Measurements from ENCODE around the gene FMO3.

Gene FMO3

GRCh38 chr1:171090604-171091003, at the start of gene FMO3:
TSS of gene FMO3 (plus strand) at chr1:171090905. CDS start at chr1:171092659, 1,754 bp downstream.
- Mint-ChIP-seq H3K36me3 (no peaks in the 10 kb centered on the region), H3K27ac (no peak within 1 kb of the TSS), H3K9me3 (no peaks in the 10 kb centered on the region), H3K4me3 (no peak within 1 kb of the TSS), H3K4me1 (no peaks in the 10 kb centered on the region)
- ATAC-seq: no peak
- no peak for DNase-seq (ENCODE audit: low spot score in 2 of 2)

DNA sequence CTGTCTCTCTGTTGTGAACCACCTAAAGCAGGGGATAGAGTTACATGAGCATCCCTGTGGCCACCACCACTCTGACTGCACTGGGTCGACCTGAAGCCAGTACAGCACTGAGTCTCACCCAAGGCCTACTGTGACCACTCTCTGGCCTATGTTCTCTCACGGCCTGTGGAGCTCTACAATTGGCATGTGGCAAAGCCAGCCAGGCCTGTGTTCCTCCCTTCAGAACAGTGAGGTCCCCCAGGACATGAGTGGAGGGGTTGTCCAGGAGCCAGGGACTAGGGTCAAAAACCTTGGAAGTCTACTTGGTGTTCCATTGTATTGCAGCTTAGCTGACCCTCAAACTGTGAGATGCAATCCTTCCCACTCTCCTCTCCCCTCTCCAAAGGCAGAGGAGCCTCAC, 42.7 kb upstream of the FMO3 start:
- no peaks in the 10 kb centered on the region for H3K4me1 Mint-ChIP-seq
- no peak overlapping the region for H3K27ac Mint-ChIP-seq
- H3K9me3 Mint-ChIP-seq: peaks cover 24% of the 10 kb centered on the region
- DNase-seq (ENCODE audit: low spot score in 2 of 2) (no peak), ATAC-seq (peak; percentile 11)
- no peak overlapping the region for H3K4me3 Mint-ChIP-seq
- H3K36me3 Mint-ChIP-seq: no peaks in the 10 kb centered on the region

GRCh38 chr1:171052977-171053376, 37.7 kb upstream of the FMO3 start:
- no peak overlapping the region for H3K4me3 Mint-ChIP-seq
- peaks cover 3% of the 10 kb centered on the region for H3K9me3 Mint-ChIP-seq
- ATAC-seq (no peak), DNase-seq (ENCODE audit: low spot score in 2 of 2) (no peak)
- H3K36me3 Mint-ChIP-seq: no peaks in the 10 kb centered on the region
- H3K4me1 Mint-ChIP-seq: no peaks in the 10 kb centered on the region
- H3K27ac Mint-ChIP-seq: no peak overlapping the region

DNA sequence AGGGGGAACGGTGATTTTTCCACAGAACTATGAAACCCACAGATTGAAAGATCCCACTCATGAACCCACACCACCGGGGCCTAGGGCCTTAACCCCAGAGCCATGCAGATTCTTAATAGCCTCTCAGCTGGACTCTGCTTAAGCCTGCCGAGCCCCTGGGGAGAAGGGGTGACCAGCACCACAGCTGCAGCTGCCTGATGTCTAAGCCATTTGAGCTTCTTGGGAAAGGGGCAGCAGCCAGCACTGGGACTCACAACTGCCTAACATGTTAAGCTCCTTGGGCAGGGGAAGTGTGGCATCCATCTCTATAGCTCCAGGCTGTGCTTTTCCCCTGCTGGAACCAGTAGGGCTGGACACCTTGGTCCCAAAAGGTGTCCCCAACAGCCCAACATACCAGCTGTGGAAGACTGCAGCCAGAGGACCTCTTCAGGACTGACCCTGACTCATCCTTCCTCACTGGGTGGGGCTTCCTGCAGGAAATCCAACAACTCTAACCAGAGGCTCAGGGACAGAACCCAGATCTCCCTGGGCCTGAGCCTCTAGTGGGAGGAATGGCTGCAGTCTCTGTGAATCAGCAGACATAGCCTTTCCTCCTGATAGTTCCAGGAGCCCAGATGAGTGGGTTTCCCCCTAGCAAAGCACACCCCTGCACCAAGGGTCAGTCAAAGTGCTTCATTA, 34.6 kb upstream of the FMO3 start:
- Mint-ChIP-seq H3K36me3 (no peaks in the 10 kb centered on the region), H3K9me3 (no peaks in the 10 kb centered on the region), H3K27ac (no peak overlapping the region), H3K4me3 (no peak overlapping the region), H3K4me1 (no peaks in the 10 kb centered on the region)
- ATAC-seq: no peak
- DNase-seq (ENCODE audit: low spot score in 2 of 2): no peak

DNA sequence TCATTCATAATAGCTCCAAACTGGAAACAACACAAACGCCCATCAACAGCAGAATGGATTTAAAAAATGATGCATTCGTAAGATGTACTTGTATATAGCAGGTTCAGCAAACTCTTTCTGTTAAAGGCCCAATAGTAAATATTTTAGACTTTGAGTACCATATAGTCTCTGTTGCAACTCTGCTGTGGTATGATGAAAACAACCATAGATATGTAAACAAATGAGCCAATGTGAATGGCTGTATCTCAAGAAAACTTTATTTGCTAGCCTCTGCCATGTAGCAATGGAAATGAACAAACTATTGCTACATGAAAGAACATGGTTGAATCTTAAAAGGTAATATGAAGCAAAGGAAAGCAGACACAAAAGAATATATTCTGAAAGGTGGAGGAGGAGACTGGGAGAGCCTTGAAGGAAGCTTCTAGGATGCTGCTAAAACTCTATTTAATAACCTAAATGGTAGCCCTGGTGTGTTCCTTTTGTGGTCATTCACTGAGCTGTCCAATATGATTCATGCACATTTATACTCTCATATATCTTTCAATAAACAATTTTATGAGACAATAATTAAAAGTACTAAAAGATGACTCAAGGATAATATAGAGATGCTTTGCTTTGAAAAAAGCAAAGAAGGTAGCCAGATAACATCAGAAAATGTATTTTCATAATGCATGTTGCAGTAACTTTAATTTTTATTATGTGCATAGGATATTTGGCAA, 29.1 kb upstream of the FMO3 start:
- Mint-ChIP-seq H3K27ac (no peak overlapping the region), H3K4me3 (no peak overlapping the region), H3K9me3 (no peaks in the 10 kb centered on the region), H3K4me1 (no peaks in the 10 kb centered on the region), H3K36me3 (no peaks in the 10 kb centered on the region)
- ATAC-seq (no peak), DNase-seq (ENCODE audit: low spot score in 2 of 2) (no peak)

- DNase-seq (ENCODE audit: low spot score in 2 of 2) (no peak), ATAC-seq (no peak)
- Mint-ChIP-seq H3K4me1 (no peaks in the 10 kb centered on the region), H3K9me3 (no peaks in the 10 kb centered on the region), H3K27ac (no peak overlapping the region), H3K4me3 (no peak overlapping the region), H3K36me3 (no peaks in the 10 kb centered on the region)
Measured at GRCh38 chr1:171062902-171063301, 27.8 kb upstream of the FMO3 start.

GRCh38 chr1:171075041-171075440, 15.7 kb upstream of the FMO3 start:
- ATAC-seq (no peak), DNase-seq (ENCODE audit: low spot score in 2 of 2) (no peak)
- Mint-ChIP-seq H3K27ac (no peak overlapping the region), H3K4me1 (no peaks in the 10 kb centered on the region), H3K36me3 (no peaks in the 10 kb centered on the region), H3K4me3 (no peak overlapping the region), H3K9me3 (no peaks in the 10 kb centered on the region)

DNA sequence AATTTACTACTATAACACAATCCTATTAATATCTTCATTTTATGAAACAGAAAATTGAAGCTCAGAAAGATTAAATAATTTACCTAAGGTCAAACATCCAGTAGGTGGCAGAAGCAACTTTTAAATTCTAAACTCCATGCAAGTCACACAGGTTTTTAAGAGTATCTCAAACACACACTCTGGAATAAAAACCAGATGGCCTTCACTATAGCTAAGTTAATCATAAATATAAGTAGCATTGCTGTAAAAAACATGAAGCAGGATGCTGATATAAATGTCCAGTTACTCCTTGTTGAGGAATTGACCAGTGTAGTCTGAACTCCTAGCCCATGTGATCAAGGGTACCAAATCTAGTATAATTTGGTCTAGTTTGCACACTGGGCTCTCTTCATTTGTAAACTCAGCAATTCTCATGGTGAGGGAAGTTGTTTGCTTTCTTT, 9.4 kb upstream of the FMO3 start:
- Mint-ChIP-seq H3K27ac (no peak overlapping the region), H3K9me3 (no peaks in the 10 kb centered on the region), H3K36me3 (no peaks in the 10 kb centered on the region), H3K4me1 (no peaks in the 10 kb centered on the region), H3K4me3 (no peak overlapping the region)
- DNase-seq (ENCODE audit: low spot score in 2 of 2): no peak
- no peak for ATAC-seq

- Mint-ChIP-seq H3K4me1 (no peaks in the 10 kb centered on the region), H3K9me3 (no peaks in the 10 kb centered on the region), H3K4me3 (no peak overlapping the region), H3K36me3 (no peaks in the 10 kb centered on the region), H3K27ac (no peak overlapping the region)
- DNase-seq (ENCODE audit: low spot score in 2 of 2): no peak
- no peak for ATAC-seq
Measured at GRCh38 chr1:171081763-171082201, 8.9 kb upstream of the FMO3 start.

GRCh38 chr1:171082606-171083005, 8.1 kb upstream of the FMO3 start:
- Mint-ChIP-seq H3K9me3 (no peaks in the 10 kb centered on the region), H3K36me3 (no peaks in the 10 kb centered on the region), H3K4me1 (no peaks in the 10 kb centered on the region), H3K4me3 (no peak overlapping the region), H3K27ac (no peak overlapping the region)
- ATAC-seq: no peak
- DNase-seq (ENCODE audit: low spot score in 2 of 2): no peak

- no peaks in the 10 kb centered on the region for H3K9me3 Mint-ChIP-seq
- no peak overlapping the region for H3K27ac Mint-ChIP-seq
- no peak for DNase-seq (ENCODE audit: low spot score in 2 of 2)
- H3K4me3 Mint-ChIP-seq: no peak overlapping the region
- no peaks in the 10 kb centered on the region for H3K36me3 Mint-ChIP-seq
- ATAC-seq: no peak
- H3K4me1 Mint-ChIP-seq: no peaks in the 10 kb centered on the region
Measured at GRCh38 chr1:171083222-171083621, 7.5 kb upstream of the FMO3 start.

- Mint-ChIP-seq H3K4me3 (no peak overlapping the region), H3K4me1 (no peaks in the 10 kb centered on the region), H3K27ac (no peak overlapping the region), H3K36me3 (no peaks in the 10 kb centered on the region), H3K9me3 (no peaks in the 10 kb centered on the region)
- DNase-seq (ENCODE audit: low spot score in 2 of 2) (no peak), ATAC-seq (no peak)
Measured at GRCh38 chr1:171084091-171084490, 6.6 kb upstream of the FMO3 start.

GRCh38 chr1:171084870-171085269, 5.8 kb upstream of the FMO3 start:
- no peaks in the 10 kb centered on the region for H3K36me3 Mint-ChIP-seq
- no peak overlapping the region for H3K4me3 Mint-ChIP-seq
- ATAC-seq (no peak), DNase-seq (ENCODE audit: low spot score in 2 of 2) (no peak)
- no peaks in the 10 kb centered on the region for H3K9me3 Mint-ChIP-seq
- H3K4me1 Mint-ChIP-seq: no peaks in the 10 kb centered on the region
- no peak overlapping the region for H3K27ac Mint-ChIP-seq

GRCh38 chr1:171087896-171088295, 2.8 kb upstream of the FMO3 start:
- no peak overlapping the region for H3K27ac Mint-ChIP-seq
- DNase-seq (ENCODE audit: low spot score in 2 of 2): no peak
- no peak for ATAC-seq
- no peaks in the 10 kb centered on the region for H3K9me3 Mint-ChIP-seq
- H3K4me1 Mint-ChIP-seq: no peaks in the 10 kb centered on the region
- H3K36me3 Mint-ChIP-seq: no peaks in the 10 kb centered on the region
- H3K4me3 Mint-ChIP-seq: no peak overlapping the region

- Mint-ChIP-seq H3K4me3 (no peak overlapping the region), H3K27ac (no peak overlapping the region), H3K36me3 (no peaks in the 10 kb centered on the region), H3K9me3 (no peaks in the 10 kb centered on the region), H3K4me1 (no peaks in the 10 kb centered on the region)
- DNase-seq (ENCODE audit: low spot score in 2 of 2) (no peak), ATAC-seq (no peak)
Measured at GRCh38 chr1:171103862-171104261, 13.2 kb downstream of the FMO3 start.

DNA sequence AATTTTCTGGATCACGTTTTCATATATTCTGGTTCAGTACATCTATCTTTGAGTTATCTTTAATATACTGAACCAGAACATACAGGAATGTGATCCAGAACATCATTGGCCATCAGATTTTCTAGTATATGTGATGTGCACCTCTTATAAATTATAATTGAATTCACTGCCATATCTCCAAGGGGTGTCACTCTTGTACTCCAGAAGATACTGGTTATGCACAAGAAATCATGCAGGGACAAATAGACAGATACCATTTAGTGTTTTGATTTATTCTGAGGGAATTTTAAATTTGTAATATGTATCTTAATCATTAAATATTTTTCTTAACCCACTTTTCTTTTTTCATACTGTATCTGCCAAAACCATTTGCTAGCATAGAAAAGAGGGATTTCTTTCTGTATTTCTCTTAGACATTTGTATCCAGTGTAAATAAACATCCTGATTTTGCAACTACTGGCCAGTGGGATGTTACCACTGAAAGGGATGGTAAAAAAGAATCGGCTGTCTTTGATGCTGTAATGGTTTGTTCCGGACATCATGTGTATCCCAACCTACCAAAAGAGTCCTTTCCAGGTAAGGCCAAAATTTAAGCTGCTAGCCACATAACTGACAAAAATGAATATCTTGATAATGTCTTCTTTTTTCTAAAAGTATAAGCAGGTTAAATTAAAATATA, 16.7 kb downstream of the FMO3 start:
- Mint-ChIP-seq H3K36me3 (no peaks in the 10 kb centered on the region), H3K9me3 (no peaks in the 10 kb centered on the region), H3K4me3 (no peak overlapping the region), H3K27ac (no peak overlapping the region), H3K4me1 (no peaks in the 10 kb centered on the region)
- no peak for ATAC-seq
- no peak for DNase-seq (ENCODE audit: low spot score in 2 of 2)

Measured in stimulated activated effector memory CD8-positive, alpha-beta T cell treated with anti-CD3 and anti-CD28 coated beads, Interleukin-12 subunit alpha, Interleukin-12 subunit beta, amount 100 ng/mL, for 72 hours (primary cell).